HG03439 (cell line): Measurements from ENCODE around the gene VANGL2.

Experiments
- ATAC-seq: cut with Tn5 transposase; IDR thresholded peaks from one replicate; pipeline ENCODE4 v1.9.1; 2021; ENCODE audit warnings: mild to moderate bottlenecking, moderate library complexity; ENCODE audit not compliant: unreplicated experiment

VANGL2 gene

GRCh38 chr1:160423966-160424365 is 23.6 kb downstream of the VANGL2 start:
- no peak for ATAC-seq

- no peak for ATAC-seq
These were observed 25.5 kb downstream of the VANGL2 start for GRCh38 chr1:160425847-160426246.

DNA sequence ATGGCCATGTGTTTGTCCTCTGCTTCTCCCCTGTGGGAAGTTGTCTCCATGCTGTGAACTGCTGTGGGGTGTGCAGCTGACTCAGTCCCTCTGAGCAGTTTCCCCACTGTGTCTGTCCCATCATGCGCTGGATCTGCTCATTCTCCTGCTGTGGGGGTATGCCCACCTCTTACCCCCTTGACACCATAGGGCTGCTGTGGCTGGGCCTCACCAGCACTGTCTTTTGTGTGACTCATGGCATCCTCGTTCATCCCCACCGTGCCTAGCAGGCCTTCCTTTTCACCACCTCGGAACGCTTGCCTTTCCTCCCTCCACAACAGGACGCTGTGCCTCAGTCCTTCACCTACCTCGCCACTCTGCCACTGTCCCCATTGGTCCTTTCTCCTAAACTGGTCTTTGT is 27.3 kb downstream of the VANGL2 start:
- no peak for ATAC-seq

GRCh38 chr1:160428053-160428452 is 27.7 kb downstream of the VANGL2 start:
- ATAC-seq = no peak

DNA sequence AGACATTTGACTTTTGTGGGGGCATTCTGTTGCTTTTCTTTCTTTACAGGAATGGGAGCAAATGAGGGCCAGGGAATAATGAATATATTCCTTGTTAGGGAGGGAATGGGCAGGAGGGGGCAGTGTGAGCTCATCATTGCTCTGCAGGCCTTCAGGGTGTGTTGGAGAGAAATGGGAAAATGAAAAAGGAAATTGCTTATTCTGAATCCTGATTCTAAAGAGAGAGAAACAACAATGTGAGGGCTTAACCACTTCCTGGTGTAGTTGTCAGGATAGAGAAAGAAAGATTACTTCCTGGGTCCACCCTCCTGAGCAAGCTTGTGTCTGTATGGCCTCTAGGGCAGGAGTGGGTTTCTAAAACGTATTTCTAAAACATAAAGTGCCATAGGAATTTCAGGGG is 28.3 kb downstream of the VANGL2 start:
- no peak for ATAC-seq

DNA sequence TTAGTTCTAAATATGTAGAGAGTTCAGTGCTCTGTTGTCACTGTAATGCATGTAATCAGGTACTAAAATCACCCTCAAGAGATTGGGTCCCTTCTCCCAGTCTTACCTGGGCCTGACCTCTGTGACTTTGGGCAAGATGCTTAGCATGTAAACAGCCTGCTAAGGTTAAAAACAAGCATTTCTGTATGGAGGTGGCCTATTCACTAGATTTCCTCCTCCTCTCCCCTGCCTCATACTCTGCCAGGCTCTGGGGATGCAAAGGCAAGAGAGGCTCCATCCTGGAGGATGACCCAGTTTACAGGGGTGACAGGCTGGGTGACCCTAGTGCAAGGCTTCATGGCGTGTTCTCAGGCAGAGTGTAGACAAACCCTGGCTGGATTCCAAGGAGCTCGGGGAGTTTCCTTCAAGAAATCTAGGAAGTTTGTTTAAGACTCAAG is 28.8 kb downstream of the VANGL2 start:
- ATAC-seq = no peak

DNA sequence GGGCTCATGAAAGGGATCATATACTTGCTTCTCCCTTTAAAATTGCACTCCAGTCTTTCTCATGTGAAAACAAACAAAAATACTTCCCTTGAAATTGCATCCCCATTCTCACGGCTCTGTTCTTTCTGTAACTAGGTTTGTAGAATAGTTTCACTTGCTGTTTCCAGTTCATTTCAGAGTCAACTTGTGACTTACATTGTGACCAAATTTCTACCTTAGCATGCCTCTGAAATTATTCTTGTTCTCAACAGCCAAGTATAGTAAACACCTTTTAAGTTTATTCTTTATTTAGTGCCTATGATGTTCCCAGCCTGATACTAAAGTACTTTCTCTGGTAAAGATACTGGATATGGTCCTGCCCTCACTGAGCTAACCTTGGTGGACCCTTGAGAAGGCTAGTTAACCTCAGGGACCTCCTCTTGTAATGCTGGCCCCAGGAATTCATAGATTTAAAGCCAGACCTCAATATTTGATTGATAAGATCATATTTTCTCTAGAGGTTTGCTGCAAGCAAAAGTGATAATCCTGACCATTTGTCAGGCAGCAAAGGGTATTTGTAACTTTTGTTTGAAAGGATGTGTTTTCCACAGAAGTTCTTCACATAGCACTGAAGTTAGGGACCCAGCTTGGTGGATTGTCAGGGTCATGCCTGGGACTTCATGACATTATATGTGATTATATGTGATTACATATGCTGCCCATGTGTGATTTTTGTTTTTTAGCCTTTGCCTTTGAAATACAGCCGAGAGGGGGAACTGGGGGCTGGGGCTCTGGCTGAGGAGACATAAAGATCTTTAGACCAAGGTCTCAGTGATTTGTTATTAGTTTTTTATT is 29.6 kb downstream of the VANGL2 start:
- ATAC-seq = peak; percentile 43

- ATAC-seq = no peak
These were observed 30.6 kb downstream of the VANGL2 start for GRCh38 chr1:160431006-160431405.

GRCh38 chr1:160431571-160431970 is 31.2 kb downstream of the VANGL2 start:
- ATAC-seq = no peak

GRCh38 chr1:160432371-160432786 is 32.0 kb downstream of the VANGL2 start:
- peak; percentile 58 for ATAC-seq

- ATAC-seq = no peak
These were observed 36.6 kb downstream of the VANGL2 start for GRCh38 chr1:160436966-160437365.

GRCh38 chr1:160437432-160438316 is 37.3 kb downstream of the VANGL2 start:
- peak; percentile 80 for ATAC-seq

- ATAC-seq = no peak
These were observed 38.1 kb downstream of the VANGL2 start for GRCh38 chr1:160438317-160438918.

GRCh38 chr1:160438935-160439334 is 38.6 kb downstream of the VANGL2 start:
- ATAC-seq = no peak

- ATAC-seq = no peak
These were observed 39.4 kb downstream of the VANGL2 start for GRCh38 chr1:160439718-160440117.

- ATAC-seq = no peak
These were observed 46.7 kb downstream of the VANGL2 start for GRCh38 chr1:160446945-160447600.

- no peak for ATAC-seq
These were observed 49.1 kb downstream of the VANGL2 start for GRCh38 chr1:160449494-160449893.

DNA sequence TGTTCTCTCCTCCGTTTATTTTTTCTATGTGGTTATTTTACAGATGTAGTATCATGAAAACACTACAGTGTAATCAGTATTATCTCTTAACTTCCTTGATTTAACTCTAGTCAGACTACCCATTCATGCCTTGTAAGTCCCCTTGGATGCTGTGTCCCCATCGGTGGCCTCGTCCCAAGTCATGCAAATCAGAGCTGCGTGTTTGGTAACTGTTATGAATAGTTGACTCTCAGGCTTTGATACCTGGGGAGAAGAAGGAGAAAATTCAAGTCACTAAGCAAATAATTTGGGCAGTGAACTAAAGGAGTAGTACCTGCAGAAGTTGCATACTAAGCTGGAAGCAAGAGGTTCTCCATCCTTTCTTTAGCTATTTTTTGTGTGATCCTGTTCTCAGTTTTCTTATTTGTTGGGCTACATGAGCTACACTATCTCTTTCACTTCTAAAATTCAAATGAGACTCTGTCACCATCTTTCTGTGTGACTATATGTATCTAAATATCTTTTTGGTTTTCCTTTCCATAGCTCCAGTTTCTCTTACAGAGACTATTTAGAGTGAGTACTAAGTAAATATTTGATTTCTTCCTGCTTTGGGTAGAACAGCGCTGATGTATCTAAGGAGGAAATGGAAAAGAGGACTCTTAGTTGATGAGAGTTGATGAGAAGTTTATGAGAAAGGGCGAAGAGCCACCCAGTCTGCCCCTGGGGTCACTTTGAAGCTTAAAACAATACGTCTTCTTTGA is 50.9 kb downstream of the VANGL2 start:
- ATAC-seq = no peak

DNA sequence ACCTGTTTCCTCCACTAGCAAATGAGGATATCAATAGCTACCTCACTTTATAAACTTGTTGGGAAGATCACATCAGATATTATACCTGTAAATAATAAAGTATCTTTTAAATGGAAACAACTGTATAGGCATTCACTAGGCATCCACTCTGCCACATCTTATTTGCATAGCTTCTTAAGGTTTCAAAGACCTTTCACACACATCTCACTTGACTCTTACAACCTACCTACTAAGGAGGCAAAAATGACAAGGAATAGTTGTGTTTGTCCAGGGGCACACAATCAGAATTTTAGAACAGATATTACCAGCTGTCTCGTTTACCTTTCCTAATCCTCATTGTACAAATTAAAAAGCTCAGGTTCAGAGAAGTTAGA is 51.5 kb downstream of the VANGL2 start:
- ATAC-seq = peak; percentile 39

DNA sequence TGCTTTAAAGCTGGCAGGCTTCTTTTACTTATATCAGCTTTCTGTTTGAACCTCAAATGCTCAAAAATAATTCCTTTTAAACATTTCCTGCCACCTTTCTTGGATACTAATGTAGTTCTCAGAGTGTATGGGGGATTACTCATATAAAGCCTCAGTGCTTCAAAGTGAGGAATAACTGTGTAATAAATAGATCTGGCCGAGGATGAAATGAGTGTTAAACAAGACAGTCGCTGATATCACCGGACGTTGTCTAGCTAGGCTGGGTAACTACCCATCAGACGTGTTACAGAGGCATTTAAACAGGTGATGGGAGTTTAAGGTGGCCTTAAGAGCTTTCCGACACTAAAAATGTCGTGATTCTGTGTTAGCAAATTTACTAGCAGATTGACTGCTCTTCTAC is 53.1 kb downstream of the VANGL2 start:
- peak; percentile 52 for ATAC-seq
